BJ (cell line): ENCODE results near the gene C10orf62. TPM values are rescaled to one million over a fixed set of nuclear protein-coding genes. Genes with fewer than 3 reads are reported as not detected.

Source experiments
- CTCF ChIA-PET: fragments of 350-600 bp; formaldehyde crosslinking; extraction: SDS; loops from one replicate; lab custom pipeline; 2021; ENCODE audit warnings: antibody characterized with exemption, inconsistent platforms; lab: Yijun Ruan, JAX
- POLR2A ChIA-PET: fragments of 300-600 bp; sonication (Branson Sonifier 250); formaldehyde crosslinking; extraction: SDS; loops from one replicate; lab custom pipeline; 2021; ENCODE audit warnings: antibody characterized with exemption; lab: Charles Lee
- DNase-seq: peaks from one replicate; pipeline ENCODE4 v3.0.0-alpha.2; 2011; ENCODE audit warnings: low read depth
- H3K27me3 ChIP-seq: 2 replicates; pipeline ENCODE4 v1.6.0; 2011; ENCODE audit warnings: low read length; ENCODE audit not compliant: control insufficient read depth, insufficient read depth
- H3K36me3 ChIP-seq: 2 replicates; pipeline ENCODE4 v1.5.1; 2011; ENCODE audit warnings: low read length; ENCODE audit not compliant: control insufficient read depth, insufficient read depth
- H3K4me3 ChIP-seq: 2 replicates; pipeline ENCODE4 v1.5.1; 2011; ENCODE audit warnings: low read depth, mild to moderate bottlenecking, control low read depth, low read length
- CTCF ChIP-seq: IDR thresholded peaks from 2 replicates; pipeline ENCODE4 v1.5.1; 2011; ENCODE audit warnings: low read depth, mild to moderate bottlenecking, control low read depth, inconsistent platforms, low read length, moderate library complexity; ENCODE audit not compliant: insufficient read depth
- polyA plus RNA-seq: library from polyadenylated mRNA; depleted of rRNA; stranded (reverse); fragments of >200 nt; gene quantifications from 2 replicates; pipeline ENCODE4 v1.2.3, GENCODE V29; 2011

C10orf62 gene
- polyA plus RNA-seq, 1 experiment, result not detected

GRCh38 chr10:97584798-97585438 lies 4.6 kb upstream of the C10orf62 start:
- TF ChIP-seq CTCF, result no peak
- Histone ChIP-seq H3K36me3 (no peaks in the 10 kb centered on the region), H3K27me3 (no peaks in the 10 kb centered on the region), H3K4me3 (no peak overlapping the region)
- POLR2A ChIA-PET, result no interaction called here
- no peak for DNase-seq
- CTCF ChIA-PET, result interaction anchor here (0.6 to 3.7 kb wide), 3 partner anchors 13 to 139 kb away, joined by 3 to 16 read pairs (median 5); partner anchors contain the start of gene ANKRD2

- Histone ChIP-seq H3K27me3 (no peaks in the 10 kb centered on the region), H3K4me3 (no peak overlapping the region), H3K36me3 (no peaks in the 10 kb centered on the region)
- DNase-seq, result no peak
- POLR2A ChIA-PET, result no interaction called here
- no peak for TF ChIP-seq CTCF
- CTCF ChIA-PET, result interaction anchor here (3.7 kb wide), 1 partner anchor 13 kb away, joined by 16 read pairs; the partner anchor contains the start of gene ANKRD2
Measured at GRCh38 chr10:97585439-97585811, 4.1 kb upstream of the C10orf62 start.

GRCh38 chr10:97587183-97587582 lies 2.3 kb upstream of the C10orf62 start:
- Histone ChIP-seq H3K36me3 (no peaks in the 10 kb centered on the region), H3K27me3 (no peaks in the 10 kb centered on the region), H3K4me3 (no peak overlapping the region)
- TF ChIP-seq CTCF, result no peak
- no peak for DNase-seq
- CTCF ChIA-PET, result interaction anchor here (1.0 to 1.7 kb wide), 3 partner anchors 10 to 21 kb away, joined by 3 to 5 read pairs (median 3); partner anchors contain the start of gene ANKRD2
- POLR2A ChIA-PET, result no interaction called here

- ChIA-PET CTCF (interaction anchor here (0.8 to 2.5 kb wide), 5 partner anchors 15 to 19 kb away, joined by 3 to 9 read pairs (median 3); partner anchors contain the start of gene ANKRD2), POLR2A (no interaction called here)
- H3K27me3 ChIP-seq, result no peaks in the 10 kb centered on the region
- TF ChIP-seq CTCF, result no peak
- no peak for DNase-seq
- H3K36me3 ChIP-seq, result no peaks in the 10 kb centered on the region
- no peak overlapping the region for H3K4me3 ChIP-seq
Measured at GRCh38 chr10:97590082-97590747, 694 bp downstream of the C10orf62 start.

GRCh38 chr10:97590748-97591495 lies 1.4 kb downstream of the C10orf62 start:
- H3K4me3 ChIP-seq, result no peak overlapping the region
- ChIA-PET CTCF (interaction anchor here (0.5 to 2.5 kb wide), 3 partner anchors 17 to 186 kb away, joined by 3 to 9 read pairs (median 5); partner anchors contain the start of gene ANKRD2), POLR2A (no interaction called here)
- no peaks in the 10 kb centered on the region for H3K27me3 ChIP-seq
- no peaks in the 10 kb centered on the region for H3K36me3 ChIP-seq
- TF ChIP-seq CTCF, result no peak
- DNase-seq, result no peak
